GM19438 (cell line): ENCODE data around the gene PRR32.
"Not testable (repeated sequence)": the region's sequence is repeated elsewhere in the genome, so short reads cannot be mapped to it uniquely, and the experiment has no call there.

Source experiments
- ATAC-seq: cut with Tn5 transposase; IDR thresholded peaks from one replicate; pipeline ENCODE4 v1.9.1; 2021; ENCODE audit warnings: low read depth; ENCODE audit not compliant: unreplicated experiment

Gene PRR32

GRCh38 chrX:126819429-126819828, at the start of gene PRR32:
PRR32 (plus strand) TSS chrX:126819729; CDS start chrX:126819844, 115 bp downstream.
- ATAC-seq, result no peak

DNA sequence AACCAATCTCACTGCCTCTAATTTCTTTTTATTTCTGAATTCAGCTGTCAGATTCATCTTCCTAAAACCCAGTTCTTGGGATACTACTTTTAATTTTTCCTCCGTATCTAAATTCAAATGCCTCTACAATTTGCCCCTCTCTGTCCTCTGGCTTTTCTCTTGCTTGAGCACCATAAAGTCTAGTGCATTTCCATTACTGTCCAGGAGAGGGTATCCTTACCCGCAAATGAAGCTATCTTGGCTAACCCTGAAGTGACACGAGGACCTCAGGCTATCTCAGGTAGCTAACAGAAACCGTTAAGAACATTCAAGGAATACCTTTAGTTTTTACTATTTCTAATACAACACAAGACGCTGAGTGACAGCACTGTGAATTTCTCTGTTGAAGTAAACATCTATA, 49.4 kb upstream of the PRR32 start:
- ATAC-seq, result no peak

DNA sequence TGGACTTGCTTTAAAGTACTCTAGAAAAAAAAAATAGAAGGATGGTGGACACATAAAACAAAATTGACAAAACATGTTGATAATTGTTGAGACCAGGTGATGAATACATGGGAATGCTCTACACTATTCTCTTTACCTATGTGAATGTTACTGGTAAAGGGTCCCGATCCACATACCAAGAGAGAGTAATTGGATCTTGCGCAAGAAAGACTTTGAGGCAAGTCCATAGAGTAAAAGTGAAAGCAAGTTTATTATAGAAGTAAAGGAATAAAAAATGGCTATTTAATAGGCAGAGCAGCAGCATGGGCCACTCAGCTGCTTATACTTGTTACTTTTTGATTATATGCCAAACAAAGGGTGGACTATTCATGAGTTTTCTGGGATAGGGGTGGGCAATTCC, 34.0 kb upstream of the PRR32 start:
- ATAC-seq, result no peak

DNA sequence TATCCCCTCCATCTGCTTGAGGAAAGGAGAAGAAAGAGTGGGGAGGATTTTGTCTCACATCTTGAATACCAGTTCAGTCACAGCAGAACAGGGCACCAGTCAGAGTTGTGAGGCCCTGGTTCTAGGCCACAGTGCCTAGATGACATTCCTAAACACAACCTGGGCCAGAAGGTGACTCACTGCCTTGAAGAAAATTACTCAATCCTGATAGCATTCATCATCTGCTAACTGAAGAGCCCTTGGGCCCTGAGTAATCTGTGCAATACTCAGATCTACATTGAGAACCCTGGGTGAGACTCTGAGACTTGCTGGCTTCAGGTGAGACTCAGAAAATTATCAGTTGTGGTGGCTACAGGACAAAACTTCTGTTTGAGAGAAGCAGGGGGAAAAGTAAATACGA, 20.5 kb upstream of the PRR32 start:
- ATAC-seq, result no peak

DNA sequence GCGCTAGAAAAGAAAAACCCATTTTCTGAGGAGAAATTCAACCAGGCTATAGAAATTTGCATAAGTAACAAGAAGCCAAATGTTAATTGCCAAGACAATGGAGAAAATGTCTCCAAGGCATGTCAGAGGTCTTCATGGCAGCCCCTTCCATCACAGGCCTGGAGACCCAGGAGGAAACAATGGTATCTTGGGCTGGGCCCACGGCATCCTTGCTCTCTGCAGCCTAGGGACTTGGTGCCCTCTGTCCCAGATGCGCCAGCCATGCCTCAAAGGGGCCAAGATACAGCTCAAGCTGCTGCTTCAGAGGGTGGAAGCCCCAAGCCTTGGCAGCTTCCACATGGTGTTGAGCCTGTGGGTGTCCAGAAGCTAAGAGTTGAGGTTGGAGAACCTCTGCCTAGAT, 12.7 kb upstream of the PRR32 start:
- not testable (repeated sequence) for ATAC-seq

- no peak for ATAC-seq
Measured at GRCh38 chrX:126815806-126816205, 3.7 kb upstream of the PRR32 start.

- ATAC-seq, result no peak
Measured at GRCh38 chrX:126820700-126821420, 1.3 kb downstream of the PRR32 start.

- no peak for ATAC-seq
Measured at GRCh38 chrX:126824338-126825007, 4.9 kb downstream of the PRR32 start.

- ATAC-seq, result no peak
Measured at GRCh38 chrX:126825566-126826193, 6.2 kb downstream of the PRR32 start.

- no peak for ATAC-seq
Measured at GRCh38 chrX:126836186-126836585, 16.7 kb downstream of the PRR32 start.

DNA sequence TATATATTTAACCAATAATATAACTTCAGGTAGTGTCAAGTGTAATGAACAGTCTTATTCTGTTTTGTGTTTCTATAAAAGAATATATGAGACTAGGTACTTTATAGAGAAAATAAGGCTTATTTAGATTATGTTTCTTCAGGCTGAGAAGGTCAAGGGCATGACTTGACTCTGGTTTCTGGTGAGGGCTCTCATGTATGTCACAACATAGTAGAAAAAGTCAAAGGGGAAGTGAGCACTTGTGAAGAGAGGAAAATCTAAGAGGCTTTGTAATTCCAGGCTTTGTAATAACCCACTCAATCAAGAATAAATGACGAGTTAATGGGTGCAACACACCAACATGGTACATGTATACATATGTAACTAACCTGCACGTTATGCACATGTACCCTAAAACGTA, 27.6 kb downstream of the PRR32 start:
- ATAC-seq, result no peak

DNA sequence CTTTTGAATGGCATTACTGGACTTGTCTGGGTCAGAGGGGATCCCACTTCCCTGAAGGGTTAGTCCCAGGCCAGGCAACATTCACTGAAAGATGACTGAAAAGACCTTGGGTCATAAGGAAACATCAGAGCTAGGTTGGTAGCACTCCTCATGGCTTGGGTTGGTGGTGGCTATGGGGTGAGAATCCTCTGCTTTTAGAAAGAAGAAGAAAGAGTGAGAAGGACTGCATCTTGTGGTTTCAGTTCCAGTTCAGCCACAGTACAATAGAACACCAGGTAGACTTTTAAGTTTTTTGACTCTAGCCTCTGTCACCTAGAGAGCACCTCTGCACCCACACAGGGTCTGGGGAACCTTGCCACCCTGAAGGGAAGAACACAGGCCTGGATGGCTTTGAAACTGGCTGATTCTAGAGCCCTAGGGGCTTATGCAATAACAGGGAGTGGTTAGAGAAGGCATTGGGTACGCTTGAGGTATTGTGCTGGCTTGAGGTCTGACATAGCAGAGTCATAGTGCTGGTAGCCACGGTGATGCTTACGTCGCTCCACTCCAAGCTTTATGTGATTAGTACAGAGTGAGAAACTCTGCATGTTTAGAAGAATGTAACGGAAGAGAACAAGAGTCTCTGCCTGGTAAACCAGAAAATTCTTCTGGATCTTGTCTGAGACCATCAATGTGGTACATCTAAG, 36.5 kb downstream of the PRR32 start:
- no peak for ATAC-seq
